GM18519 (cell line): ENCODE measurements around the gene PPME1.

ENCODE experiments used
- ATAC-seq: cut with Tn5 transposase; IDR thresholded peaks from one replicate; pipeline ENCODE4 v1.9.1; 2021; ENCODE audit warnings: mild to moderate bottlenecking, moderate library complexity; ENCODE audit not compliant: unreplicated experiment, low FRiP score

PPME1 gene

DNA sequence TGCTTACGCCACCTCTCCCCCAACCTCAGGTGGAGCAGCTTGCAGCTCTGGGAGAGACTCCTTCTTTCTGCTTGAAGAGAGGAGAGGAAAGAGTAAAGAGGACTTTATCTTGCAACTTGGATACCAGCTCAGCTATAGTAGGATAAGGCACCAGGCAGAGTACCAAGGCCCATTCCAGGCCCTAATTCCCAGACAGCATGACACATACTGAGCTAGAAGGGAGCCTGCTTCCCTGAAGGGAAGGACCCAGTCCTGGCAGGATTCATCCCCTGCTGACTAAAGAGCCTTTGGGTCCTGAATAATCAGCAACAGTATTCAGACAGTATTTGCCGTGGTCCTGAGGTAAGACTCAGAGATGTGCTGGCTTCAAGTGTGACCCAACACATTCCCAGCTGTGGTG lies 41.4 kb downstream of the PPME1 start:
- no peak for ATAC-seq

DNA sequence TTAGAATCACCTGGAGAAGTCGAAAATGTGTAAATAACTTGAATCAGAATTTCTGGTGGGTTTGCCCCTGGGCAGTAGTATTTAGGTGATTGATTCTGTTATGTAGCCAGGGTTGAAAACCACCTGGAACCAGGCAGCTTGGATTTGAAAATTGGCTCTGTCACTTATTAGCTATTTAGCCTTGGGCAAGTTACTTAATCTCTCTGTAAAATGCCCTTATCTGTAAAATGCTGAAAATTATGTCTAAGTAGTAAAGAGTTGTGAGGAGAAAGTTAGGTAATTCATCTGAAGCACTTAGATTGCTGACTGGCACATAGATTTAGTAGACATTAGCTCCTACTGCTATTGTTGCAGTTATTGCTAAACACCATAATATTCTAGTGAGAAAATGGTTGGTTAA lies 49.3 kb downstream of the PPME1 start:
- no peak for ATAC-seq

DNA sequence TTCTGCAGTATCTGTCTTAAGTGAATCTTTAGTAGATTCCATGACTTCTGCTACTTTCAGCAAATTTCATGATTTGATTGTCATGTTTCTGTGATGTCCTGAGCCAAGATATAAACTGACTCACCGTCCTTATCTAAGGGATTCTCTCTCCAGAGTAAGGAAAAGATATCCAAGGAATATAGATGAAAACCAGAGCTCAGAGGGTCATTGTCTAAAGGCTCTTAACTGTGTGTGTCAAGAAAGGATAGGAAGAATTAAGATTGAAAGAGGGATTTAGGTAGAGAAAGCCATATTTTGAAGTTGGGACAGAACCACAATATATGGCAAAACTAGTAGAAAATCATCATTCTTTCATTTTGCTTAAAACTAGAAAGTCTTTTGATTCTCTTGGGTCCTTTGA lies 50.7 kb downstream of the PPME1 start:
- ATAC-seq = no peak

DNA sequence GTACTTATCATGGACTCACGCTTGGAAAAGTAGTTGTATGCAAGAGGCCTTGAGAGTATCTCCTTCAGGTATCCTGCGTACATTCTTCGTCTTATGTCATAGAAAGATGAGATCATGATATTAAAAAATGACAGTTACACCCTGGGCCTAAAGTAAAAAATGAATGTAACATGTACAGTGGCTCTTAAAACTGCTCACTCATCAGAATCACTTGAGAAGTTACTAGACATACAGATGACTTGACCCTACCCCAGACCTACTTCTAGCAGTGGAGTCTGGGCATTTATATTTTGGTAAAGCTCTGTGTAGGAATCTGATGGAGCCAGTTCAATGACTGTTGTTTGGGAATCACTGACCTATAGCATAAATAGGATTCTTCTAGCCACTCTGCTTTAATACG lies 54.5 kb downstream of the PPME1 start:
- ATAC-seq = no peak

DNA sequence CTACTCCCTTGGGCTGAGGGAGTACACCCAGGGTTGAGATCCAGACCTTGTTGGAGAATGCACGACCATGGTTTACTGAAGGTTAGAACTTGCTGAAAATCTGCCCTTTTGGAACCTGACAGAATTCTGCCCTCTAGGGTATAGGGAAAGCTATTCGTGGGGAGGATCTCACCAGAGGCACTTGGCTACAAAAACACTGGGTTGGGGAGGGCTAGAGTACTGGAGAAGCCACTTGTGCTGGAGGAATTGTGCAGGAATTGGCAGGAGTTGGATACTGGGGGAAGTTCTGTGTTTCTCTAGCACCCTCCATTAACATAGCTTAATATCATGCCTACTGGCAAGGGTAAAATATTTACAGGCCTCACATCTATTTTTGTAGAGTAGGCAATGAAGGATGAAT lies 55.8 kb downstream of the PPME1 start:
- ATAC-seq = no peak

DNA sequence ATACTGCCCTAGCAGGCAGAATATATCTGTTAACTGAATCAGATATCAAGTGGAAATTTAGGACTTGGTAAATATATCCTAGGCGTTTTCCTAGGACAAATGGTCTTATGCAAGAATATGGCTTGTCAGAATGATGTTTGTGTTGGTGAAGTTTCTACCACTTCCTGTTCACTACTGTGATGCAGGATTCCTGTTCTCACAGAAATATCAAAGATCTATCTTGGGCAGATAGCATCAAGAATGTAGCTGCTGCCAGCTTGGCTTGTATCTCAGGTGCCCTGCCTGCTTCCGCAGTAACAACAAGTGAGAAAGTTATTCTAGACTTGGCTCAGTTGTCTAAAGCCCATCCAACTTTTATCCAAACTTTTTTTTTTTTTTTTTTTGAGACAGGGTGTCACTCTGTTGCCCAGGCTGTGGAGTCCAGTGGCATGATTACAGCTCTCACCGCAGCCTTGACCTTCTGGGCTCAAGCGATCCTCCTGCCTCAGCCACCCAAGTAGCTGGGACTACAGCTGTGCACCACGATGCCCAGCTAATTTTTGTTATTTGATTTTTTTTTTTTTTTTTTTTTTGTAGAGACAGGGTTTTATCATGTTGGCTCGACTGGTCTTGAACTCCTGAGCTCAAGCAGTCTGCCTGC lies 61.3 kb downstream of the PPME1 start:
- ATAC-seq = no peak

DNA sequence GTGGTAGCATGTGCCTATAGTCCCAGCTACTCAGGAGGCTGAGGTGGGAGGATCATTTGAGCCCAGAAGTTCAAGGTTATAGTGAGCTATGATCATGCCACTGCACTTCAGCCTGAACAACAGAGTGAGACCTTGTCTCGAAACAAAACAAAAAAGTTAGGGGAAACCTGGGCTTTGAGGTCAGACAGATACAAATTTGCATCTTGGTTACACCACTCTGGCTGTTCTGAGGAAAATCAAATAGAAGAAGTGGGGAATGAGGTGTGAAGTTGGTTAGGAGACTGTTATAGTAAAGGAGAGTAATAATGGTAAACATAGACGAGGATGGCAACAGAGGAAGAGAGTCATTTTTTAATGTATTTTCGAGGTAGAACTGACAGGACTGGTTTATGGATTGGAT lies 62.6 kb downstream of the PPME1 start:
- no peak for ATAC-seq

DNA sequence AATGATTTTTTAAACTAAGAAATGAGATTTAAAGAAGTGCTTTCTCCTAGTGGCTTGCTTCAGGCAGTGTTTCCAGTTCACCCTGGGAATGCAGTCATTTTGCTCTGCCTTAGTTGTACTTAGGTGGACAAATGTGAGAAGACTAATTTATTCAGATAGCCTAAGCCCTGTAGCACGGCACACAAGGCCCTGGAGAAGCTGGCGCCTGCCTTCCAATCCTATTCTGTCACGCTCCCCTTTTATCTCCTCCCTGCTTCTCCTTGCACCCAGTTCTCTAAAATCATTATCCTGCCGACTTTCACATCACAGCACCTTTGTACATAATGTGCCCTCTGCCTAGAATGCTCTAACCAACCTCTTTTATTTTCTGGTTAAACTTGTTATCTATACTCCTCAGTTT lies 64.0 kb downstream of the PPME1 start:
- ATAC-seq = no peak

DNA sequence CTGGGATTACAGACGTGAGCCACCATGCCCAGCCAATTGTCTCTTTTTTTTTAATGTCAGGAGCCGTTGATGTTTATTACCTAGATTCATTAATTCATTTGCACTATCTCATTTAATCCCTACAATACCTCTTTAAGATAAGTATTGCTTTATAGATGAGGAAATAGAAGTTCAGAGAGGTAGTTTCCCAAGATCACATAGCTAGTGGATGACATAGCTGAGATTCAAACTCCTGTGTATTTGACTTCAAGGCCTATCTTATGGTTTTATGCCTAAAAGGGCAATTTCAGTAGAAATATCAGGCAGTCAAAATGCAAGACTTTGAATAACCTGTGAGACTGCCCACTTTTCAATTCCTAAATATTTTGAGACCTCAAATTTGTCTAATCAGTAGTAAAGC lies 66.5 kb downstream of the PPME1 start:
- no peak for ATAC-seq

DNA sequence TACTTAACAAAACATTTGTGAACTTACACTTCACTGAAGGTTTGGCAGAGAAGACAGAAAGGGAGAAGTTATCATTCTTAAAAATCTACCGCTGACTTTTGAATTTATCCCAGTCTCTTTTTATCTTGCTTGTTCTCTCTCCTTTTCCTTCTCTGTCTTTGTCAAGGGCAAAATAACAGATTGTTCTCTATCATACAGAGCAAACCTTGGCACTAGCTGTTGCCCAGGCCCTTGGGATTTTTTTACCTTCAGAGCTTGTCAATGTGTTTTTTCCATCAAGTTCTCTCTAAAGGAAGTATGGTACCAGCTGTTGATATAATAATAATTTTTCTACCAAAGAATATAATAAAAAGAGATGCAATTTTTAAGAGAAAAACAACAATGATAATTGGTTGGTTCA lies 67.2 kb downstream of the PPME1 start:
- ATAC-seq = no peak

DNA sequence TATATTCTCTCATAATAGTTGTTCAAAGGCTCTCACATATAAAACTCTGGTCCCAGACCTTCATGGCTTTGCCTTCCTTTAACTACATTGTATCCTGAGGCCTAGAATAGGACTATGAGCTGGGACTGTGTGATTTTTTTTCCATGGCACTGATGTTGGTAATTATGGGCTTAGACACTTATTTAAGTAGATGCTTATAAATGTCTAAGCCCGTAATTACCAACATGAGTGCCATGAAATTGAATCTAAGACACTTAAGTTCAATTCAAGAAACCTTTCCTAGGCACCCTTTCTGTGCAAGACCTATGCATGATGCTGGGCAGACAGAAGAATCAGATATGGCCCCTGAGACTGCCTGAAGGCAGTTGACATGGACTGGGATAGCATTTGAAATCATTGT lies 77.4 kb downstream of the PPME1 start:
- ATAC-seq = no peak

DNA sequence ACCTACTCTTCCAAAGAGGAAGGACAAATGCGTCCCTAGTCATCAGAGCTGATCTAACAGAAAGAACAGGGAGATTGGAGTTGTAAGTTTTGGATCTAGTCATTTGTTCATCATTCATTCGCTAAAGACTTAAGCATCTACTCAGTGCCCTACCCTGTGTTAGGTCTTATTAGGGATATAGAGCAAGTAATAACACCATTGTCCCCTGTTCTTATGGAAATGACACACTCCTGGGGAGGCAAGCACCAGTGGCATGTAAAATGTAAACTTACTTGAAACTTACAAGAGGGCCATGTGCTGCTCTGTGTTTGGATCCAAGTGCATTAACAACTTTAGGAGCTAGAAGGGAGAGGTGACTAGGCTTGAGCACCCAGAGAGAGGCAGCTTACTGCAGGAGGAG lies 78.4 kb downstream of the PPME1 start:
- no peak for ATAC-seq

DNA sequence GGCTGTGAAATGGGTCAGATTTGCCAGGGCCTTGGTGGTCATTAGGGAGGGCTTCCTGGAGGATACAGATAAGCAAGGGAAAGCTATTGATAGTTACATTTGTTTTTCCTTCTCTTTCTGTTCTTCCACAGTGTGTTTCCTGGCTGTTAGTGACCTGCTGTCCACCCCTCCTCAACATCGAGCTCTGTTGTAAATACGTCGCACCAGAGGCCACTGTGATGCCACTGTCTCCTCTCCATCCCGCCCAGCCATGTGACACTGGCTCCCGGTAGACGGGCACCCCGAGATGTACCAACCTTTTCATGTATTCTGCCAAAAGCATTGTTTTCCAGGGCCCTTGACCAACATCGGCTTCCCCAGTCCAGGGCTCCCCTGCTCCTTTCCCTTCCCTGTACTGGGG lies 82.3 kb downstream of the PPME1 start:
- no peak for ATAC-seq

DNA sequence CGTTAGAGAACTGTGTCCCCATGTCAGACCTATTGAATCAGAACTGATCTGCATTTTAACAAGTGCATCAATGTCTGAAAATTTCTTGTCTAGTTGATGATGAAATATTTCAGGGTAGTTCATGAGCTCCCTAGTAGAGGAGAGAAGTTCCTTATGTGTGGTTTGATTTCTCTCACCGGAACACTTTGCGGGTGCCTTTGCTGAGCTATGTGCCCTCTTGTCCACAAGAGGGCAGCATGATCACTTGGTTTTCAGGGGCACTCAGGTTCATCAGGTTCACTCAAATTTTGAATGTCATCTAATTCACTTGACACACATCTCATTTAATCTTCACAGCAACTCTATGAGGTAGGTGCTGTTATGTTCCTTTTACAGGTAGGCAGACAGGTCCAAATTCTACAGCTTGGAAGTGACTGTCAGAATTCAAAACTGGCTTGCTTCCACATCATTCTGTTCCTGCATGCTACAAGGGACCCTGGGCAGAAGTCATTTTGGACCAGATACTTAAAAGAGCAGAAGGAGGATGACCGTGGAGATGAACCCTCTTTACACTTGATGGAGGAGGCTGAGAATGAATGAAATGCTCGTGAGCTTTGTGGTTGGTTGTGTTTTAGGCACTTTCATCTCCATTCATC lies 84.8 kb downstream of the PPME1 start:
- no peak for ATAC-seq

DNA sequence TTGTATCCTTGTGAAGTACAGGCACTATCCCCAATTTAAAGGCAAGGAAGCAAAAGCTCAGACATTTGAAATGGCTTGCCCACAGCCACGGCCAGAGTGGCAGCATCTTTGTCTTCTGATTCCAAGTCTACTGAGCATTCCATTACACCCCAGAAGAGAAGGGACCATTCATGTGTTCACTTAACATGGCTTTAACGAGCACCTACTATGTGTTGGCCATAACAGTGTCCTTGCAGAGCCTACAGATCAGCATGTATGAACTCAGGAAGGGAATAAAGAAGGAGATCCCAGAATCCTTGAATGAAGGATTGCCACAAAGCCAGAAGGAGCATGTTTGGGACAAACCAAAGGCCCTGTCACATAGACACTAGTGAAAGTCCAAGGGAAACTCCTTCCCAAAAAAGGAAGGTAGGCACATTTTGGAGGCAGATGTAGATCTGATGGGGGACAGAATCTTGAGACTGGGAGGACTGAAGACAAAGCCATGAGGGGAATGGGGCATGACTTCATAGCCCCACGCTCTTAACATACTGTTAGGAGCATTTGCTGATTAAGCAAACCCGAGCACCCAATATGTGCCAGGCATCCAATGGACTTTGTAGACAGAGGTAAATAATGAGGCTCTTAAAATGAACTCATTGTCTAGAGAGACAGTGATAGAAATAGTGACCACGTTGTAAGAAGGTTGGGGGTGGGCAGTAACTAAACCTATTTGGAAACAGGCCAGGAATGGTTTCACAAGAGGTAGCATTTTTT lies 85.5 kb downstream of the PPME1 start:
- ATAC-seq = no peak

DNA sequence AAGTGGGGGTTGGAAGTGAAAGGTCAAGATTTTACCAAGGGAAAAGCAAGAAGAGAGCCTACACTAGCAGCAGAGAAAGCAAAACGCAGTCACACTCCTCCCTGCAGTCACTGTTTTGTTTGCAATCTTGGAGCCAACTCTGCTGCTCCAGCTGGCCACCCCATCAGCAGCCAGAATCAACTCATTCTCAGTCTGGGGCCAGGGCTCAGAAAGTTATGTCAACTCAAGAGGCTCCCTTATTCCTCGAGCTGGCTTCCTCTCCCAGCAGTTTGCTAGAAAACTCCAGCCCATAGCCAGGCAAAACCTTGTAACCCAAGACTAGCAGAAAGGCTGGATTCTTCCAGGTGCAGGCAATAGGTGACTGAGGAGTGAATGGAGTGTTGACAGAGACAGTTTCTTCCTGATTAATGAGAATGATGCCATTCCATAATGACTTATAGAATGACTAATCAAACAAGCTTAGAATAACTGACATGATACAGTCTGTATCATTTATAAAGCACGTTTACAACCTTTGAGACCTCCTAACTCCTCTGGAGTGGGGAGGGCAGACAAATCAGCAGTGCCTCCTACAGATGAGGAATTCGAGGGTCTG lies 87.0 kb downstream of the PPME1 start:
- ATAC-seq = no peak

DNA sequence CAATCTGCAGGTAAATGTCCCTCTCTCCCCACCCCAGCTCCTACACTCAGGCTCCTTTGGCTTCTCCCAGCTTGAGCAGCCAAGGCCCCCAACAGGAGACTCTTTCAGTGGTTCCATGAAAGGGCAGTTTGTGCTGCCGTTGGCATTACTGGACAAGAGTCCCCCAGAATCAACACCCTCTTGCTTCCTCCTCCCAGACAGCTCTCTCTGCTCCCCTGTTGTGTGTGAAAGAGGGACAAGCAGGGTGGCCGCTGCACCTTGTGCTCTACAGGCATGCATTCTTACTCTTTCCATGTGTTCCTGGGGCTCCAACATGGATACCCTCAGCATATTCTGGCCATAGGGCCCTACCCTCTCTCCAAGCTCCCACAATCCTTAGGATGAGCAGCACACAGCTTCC lies 91.6 kb downstream of the PPME1 start:
- ATAC-seq = no peak

DNA sequence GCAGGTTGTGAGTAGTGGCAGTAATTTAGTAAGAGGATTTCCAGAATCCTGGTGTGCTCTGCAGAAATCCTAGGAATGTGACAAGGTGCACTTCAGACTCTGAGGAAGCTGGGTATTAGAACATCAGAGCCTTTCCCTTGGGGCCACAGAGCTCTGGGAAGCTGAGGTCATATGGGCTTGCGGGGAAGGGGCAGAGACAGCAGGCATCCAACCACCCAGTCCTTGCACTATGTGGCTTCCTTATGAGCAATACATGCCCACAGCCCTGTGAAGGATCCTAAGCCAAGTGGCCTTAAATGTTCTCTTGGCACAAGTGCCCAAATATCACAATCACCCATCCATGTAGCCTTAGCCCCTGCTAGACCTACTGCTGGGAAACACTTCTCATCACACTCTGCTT lies 94.2 kb downstream of the PPME1 start:
- ATAC-seq = no peak

DNA sequence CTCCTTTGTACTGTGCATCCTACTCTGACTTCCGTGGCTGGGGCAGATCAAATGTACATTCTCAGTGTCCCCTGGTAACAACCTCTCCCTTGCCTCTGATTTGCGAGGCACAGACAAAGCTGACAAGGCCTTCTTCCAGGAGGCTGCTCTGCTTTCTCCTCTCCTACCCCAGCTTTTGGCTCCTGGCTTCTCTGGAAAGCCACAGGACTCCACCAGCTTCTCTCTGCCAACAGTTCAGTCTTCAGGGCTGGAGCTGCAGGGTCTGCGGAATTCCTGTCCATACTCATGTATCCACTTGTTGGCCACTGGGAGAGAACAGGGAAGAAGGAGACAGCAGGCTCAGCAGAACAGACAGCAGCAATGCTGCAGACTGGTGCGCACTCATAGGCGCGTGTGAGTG lies 95.9 kb downstream of the PPME1 start:
- no peak for ATAC-seq

DNA sequence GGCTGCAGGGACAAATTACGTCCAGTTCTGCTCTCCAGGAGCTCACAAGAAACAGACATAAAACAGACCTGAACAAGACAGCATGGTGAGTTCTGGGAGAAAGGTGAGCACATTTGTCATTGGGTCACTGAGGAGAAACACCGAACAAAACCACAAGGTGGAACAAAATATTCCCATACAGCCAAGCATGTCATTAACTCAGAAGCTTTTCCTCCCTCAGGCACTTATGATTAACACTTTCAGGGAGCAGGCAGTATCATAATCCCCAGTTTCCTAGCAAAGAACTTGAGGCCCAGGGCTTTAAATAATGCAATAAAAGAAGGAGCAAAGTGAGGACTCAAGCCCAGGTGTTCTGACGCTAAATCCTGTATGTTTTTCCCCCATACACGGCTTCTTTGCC lies 97.4 kb downstream of the PPME1 start:
- ATAC-seq = no peak

DNA sequence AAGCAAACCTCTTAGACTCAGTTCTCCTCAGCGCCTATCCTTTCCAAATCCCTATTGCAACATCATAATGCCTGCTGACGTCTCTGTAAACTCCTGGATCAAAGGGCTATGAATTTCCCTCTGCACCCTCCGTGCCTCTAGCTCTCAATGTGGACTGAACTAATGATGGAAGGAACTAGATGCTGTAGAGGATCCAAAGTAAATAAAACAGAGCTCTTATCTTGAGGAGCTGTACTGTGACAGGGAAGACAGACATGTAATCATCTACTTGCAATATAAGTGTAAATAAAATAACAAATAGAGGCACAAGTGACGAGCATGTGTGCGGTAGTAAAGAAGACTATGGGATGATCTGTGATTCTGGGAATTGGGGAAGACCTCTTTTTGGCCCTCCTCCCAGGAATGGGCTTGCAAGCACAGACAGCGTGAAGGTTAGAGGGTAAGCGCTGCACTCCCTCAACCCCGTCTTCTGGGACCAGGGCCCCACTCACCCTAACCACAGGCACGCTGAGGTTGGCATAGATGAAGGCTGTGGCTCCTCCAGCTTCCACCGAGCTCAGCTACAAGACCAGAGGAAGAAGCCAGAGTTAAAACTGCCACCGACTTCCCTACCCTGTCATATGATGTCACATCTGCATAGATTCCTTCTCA lies 98.2 kb downstream of the PPME1 start:
- ATAC-seq = no peak
